HG02623 (cell line): ENCODE results near the gene RHOF.
"Not testable (repeated sequence)": the region's sequence is repeated elsewhere in the genome, so short reads cannot be mapped to it uniquely, and the experiment has no call there.

ENCODE experiments used
- ATAC-seq: cut with Tn5 transposase; IDR thresholded peaks from one replicate; pipeline ENCODE4 v1.9.1; 2021; ENCODE audit warnings: moderate library complexity; ENCODE audit not compliant: unreplicated experiment

Gene RHOF

DNA sequence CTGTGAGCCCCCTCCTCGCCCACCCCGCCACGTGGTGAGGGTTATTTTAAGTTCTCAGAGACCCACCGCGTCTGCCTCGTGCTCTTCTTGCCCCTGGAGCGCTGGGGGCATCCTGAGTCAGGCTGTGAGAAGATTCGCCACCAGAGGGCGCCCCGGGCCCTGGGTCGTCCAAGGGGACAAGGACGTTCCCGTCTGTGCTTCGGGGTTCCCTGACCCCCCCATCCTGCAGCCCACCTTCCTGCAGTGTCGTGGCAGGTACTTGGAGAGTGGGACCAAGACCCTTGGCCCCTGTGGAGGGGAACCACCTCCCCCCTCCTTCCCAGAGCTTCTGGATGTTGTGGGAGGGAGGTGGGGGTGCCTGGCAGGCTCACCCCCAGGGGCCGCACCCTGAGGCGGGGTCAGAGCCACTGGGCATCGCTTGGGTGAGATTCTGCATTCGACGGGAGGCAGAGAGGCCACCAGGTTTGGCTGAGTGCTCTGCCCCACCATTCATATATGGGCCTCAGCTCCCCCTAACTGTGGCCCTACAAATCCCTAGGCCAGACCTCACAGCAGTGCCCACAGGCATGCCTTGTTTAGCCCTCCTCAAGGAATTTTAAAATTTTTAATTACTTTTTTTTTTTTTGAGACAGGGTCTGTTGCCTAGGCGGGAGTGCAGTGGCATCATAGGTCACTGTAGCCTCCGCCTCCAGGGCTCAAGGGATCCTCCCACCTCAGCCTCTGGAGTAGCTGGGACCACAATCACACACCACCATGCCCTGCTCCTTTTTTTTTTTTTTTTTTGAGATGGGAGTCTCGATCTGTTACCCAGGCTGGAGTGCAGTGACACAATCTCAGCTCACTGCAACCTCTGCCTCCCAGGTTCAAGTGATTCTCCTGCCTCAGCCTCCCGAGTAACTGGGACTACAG lies 17.0 kb downstream of the RHOF start:
- ATAC-seq, result no peak

DNA sequence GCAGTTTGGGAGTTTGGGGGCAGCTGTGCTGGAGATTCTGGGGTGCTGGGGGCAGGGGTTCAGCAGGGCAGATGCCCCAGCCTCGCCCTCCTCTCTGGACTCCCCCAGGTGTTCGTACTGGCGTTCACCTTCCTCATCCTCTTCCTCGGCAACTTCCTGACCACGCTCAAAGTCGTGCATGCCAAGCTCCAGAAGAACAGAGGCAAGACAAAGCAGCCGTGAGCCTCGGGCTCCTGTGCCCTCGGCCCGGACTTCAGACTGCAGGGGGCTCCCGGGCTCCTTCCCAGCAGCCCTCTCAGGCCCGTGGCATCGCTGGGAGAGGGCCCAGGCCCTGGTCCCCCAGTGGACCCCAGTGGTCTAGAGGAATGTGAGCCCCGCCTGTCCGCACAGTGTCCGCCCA lies 18.0 kb downstream of the RHOF start:
- no peak for ATAC-seq

DNA sequence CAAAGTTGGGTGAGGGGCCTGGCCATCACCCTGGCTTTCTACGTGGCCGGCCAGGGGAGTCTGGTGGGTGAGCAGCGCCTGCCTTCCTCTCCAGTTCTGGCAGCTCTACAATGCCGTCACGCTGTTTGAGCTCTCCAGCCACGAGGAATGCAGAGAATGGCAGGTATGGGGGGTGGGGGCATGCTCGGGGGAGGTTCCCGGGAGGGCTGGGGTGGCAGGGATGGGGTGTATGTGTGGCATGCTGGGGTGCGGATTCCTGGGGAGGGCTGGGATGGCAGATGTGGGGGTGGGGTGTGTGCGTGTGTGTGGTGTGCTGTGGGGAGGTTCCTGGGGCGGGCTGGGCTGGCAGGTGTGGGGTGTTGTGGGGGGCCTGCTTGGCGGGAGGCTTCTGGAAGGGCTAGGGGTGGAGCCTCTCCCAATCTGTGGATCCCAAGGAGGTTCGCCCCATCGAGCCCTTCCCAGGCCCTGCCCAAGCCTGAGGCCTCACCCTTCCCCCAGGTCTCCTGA lies 18.5 kb downstream of the RHOF start:
- no peak for ATAC-seq

DNA sequence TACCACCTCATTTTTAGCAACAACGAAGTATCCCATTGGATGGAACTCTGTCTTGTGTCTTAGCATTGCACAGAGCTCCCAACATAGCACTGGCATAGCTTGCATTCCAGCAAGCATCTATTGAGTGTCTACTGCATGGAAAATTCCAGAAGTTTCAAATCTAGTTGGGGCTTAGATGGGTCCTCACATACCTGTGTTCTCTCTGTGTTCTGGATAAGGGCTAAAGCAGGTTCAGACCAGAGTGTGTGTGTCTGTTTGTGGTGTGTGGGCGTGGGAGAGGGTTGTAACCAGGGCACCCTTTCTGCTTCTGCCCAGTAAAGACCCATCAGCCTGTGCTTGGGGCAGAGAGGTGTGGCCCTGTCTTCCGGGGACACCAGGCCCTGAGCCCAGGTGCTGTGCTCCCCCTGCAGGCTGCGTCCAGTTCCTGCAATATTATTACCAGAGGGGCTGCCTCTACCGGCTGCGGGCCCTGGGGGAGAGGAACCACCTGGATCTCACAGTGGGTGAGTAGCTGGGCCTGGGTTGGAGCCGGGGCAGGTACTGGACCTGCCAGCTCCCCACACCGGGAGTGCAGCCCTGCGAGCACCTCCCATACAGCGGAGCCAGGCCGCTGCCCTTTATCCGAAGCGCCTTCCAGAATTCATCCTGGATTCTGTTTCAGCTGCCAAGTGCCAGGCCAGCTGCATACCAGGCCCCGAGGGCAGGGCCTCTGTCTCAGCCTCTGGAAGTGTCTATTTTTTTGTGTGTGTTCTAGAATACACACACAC lies 20.3 kb downstream of the RHOF start:
- ATAC-seq, result peak; percentile 56

DNA sequence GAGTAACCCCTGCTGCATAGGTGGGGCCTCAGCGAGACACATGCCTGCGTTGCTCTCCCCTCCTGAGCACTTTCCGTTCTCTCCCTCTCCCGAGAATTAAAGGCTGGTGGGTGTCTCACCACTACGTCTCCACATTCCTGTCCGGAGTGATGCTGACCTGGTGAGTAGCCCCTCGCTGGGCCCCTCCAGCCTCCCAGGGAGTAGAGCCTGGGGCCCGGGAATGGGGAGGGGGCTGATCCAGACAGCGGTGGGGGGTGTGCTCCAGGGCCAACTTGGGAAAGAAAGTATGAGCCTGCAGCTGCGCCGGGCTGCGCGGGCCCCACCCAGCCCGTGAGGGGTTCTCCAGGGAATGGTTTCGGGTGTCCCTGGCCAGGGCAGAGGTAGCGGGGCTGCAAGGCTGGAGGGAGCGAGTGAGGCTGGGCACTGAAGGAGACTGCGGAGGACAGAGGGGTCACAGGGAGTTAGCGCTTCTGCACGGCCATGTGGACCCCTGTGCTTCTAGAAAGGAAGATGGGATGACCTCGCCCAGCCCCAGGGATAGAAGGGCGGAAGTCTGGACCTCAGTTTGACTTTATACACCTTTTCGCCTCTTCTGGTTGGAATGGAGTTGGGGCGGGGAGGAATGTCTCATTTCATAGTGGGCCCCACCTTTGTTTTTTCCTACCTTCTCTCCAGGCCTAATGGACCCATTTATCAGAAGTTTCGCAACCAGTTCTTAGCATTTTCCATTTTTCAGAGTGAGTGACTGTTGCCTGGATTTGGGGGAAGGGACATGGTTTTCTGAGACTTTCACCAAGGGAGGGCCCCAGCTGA lies 22.5 kb downstream of the RHOF start:
- ATAC-seq, result no peak

DNA sequence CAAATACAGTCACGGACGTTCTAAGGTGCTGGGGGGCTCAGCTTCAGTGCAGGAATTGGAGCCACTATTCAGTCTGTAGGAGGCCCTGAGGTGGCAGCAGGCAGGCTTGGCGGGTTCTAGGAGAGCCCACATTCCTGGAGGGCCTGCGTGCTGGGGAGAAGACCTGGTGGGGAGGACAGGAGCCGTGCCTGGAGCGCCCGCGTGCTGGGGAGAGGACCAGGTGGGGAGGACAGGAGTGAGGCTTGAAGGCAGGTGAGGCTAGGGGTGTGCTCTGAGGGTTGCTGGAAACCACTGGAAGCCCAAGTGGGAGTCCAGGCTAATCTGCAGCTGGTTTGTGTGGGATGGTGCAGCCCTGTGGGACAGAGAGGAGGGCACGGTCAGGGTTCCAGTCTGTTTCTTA lies 23.1 kb downstream of the RHOF start:
- ATAC-seq, result no peak

DNA sequence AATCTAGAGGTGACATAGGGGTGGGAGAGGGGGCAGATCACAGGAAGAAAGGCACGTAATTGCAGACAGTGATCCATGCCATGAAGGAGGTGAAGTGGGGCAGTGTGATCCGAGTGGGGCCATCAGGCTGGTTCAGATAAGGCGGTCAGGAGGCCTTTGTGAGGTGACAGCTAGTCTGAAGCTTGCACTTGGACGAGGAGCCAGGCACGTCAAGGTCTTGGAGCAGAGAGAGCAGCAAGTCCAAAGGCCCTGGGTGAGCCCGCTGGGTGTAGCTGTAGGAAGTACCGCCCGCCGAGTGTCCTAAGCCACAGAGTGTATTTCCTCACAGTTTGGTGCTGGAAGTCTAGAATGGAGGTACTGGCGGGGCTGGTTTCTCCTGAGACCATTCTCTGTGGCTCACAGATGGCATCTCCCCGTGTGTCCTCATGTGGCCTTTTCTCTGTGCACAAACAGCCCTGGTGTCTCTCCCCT lies 23.6 kb downstream of the RHOF start:
- ATAC-seq, result no peak

DNA sequence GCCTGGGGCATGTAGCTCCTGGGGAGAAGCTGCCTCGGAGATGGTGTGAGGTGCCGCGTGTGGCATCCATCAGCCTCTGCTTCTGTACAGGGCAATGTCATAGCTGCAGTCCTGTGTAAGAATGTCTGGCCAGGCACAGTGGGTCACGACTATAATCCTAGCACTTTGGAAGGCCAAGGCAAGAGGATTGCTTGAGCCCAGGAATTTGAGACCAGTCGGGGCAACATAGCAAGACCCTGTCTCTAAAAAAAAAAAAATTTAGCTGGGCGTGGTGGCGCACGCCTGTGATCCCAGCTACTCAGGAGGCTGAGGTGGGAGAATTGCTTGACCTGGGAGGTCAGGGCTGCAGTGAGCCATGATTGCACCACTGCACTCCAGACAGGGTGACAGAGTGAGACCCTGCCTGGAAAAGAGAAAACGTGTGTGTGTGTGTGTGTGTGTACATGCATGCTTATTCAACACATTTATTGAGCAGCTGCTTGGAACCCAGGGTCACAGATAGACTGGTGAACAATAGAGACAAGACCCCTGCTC lies 24.1 kb downstream of the RHOF start:
- no peak for ATAC-seq

DNA sequence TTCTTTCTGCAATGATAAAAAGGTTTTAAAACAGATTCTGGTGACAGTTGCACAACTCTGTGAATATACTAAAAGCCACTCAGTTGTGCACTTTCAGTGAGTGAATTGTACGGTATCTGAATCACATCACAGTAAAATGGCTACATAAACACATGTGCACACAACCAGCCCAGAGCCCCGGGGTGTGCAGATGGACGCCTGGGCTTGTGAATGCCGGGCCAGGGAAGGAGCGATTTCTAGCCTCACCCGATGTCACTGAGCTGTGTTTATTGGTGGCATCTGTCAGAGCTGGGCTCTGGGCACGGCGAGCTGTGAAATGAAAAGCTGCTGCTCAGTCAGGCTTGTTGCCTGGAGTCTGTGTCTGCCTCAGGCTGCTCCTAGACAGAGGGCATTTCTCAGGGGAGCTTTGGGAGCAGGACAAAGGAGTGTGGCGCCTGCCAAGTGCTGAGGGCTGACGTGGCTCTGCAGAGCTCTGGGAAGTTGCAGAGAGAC lies 25.9 kb downstream of the RHOF start:
- ATAC-seq, result no peak

DNA sequence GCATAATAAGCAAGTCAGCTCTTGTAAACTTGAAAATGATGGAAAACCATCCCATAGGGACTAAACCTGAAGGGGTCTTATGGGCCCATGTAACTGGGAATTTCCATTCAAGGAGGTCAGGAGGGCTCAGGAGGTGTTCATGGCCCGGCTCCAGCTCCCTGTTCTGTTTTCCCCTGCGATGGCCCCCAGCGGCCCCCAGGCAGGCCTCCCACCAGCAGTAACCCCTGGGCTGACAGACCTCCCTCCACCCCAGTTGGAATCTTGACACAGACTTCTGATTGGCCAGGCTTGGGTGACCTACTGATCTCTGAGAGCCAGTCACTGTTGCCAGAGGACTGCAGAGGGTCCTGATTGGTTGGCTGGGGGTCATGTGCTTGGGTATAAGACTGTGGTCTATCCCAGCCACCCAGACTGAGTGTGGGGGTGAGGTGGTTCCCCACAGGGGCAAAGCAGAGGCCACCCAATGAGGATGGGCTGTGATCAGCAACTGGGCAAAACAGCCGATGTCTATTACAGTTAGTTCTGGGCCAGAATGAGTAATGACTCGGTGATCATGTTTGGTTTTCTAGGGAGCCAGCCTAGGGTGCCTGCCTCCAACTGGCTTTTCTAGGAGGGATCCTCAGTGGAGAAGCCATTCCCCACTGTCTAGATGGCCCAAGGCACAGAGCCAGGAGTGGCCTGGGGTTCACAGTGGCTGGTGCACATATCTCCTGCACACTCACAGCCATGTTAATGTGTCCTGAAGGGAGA lies 27.0 kb downstream of the RHOF start:
- no peak for ATAC-seq

DNA sequence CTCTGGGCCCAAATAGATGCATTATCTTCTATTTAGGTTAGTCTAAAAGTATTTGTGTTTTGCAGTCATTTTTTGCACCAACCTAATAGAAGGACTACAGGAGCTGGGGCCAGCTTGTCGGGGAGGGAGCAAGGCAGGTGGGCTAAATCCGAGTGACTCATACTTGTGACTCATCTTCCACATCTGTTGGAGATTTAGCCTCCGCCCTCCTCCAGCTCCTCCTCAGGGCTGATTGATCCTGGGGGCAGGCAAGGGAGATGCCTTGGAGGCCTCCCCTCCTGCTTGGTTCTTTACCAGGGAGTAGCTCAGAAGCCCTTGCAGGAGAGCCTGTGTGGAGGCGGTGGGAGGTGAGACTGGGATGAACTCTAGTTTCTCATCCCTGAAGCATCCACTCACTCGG lies 27.9 kb downstream of the RHOF start:
- ATAC-seq, result no peak

DNA sequence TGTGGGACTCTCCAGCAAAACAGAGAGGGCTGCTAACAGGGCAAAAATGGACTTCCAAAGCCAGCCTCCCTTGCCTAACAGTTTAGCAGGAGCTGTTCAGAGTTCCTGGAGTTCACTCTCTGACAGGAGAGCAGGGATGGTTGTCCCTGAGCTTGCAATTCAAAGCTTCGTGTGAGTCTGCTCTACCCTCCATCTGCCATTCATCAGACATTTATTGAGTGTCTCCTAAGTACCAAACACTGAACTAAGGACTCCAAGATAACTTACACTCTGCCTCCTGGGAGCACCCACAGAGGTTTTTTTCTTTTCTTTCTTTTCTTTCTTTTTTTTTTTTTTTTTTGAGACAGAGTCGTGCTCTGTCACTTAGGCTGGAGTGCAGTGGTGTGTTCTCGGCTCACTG lies 28.7 kb downstream of the RHOF start:
- no peak for ATAC-seq

DNA sequence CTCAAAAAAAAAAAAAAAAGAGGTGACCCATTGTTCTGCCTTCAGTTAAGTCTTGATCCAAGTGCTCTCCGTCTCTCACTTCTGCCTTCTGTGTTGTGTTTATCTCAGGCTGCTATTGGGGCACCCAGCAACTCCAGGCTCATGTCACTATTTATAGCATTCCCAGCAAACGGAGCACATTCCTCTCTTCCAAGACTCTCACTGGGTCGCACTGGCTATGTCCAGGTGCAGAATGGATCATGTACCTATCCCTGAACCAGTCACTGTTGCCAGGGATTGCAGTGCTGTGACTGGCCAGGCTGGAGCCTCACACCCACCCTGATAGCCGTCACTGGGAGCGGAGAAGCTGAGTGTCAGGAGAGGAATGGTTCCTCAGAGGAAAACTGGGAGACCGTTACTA lies 31.2 kb downstream of the RHOF start:
- no peak for ATAC-seq

DNA sequence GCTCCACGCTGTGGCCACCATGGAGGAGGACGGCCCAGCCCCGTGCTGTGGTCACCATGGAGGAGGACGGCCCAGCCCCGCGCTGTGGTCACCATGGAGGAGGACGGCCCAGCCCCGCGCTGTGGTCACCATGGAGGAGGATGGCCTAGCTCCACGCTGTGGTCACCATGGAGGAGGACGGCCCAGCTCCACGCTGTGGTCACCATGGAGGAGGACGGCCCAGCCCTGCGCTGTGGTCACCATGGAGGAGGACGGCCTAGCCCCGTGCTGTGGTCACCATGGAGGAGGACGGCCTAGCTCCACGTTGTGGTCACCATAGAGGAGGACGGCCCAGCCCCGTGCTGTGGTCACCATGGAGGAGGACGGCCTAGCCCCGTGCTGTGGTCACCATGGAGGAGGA lies 35.0 kb downstream of the RHOF start:
- not testable (repeated sequence) for ATAC-seq

DNA sequence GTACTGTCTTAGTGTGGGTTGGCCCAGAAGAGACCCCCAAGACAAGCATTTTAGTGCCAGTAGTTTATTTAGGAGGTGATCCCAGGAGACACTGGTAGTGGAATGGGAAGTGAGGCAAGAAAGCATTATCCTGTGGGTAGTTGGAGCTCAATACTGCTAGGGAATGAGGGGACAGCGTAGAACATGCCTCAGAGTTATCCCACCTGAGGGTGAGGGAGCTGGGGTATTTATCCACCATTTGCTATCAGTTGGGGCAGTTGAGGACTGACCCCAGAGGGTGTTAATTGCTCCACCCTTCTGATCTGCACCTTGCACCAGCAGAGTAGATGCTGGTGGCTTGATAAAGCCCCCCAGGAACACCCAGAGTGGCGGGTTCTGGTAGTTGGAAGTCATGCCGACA lies 37.9 kb downstream of the RHOF start:
- no peak for ATAC-seq

DNA sequence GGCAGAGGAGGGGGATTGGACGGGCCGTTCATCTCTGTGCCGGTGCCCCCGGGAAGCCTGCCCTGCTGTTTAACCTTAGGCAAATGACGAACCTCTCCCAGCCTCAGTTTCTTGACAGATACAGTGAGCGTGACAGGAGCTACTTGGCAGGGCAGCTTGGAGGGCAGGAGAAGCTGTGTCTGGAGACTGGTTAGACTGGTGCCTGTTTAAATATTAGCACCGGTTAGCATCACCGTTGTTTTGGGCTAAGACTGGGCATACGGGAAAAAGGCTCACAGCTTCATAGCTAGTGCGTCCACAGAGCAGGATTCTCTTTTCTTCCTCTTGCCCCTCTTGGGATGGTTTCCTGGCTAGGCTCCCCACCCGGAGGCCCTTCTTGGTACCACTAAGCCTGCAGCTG lies 38.7 kb downstream of the RHOF start:
- no peak for ATAC-seq

DNA sequence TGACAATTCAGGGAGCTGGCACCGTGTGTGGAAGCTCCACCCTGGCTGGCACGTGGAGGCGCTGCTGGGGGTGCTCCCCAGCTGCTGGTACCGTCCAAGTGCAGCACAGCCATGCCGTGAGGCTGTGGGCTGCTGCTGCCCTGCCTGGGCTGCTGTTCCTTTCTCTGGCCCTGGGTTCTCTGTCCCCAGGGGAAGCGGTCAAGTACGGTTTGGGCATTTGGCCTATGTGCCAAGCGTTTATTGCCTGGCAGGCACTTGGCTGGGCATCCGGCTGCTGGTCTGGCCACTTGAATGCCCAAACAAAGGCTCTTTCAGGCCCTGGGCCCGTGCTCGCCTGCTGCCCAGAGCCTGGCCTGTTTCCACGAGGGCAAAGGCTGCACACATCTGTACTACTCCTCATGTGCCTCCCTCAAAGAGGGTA lies 39.6 kb downstream of the RHOF start:
- no peak for ATAC-seq

DNA sequence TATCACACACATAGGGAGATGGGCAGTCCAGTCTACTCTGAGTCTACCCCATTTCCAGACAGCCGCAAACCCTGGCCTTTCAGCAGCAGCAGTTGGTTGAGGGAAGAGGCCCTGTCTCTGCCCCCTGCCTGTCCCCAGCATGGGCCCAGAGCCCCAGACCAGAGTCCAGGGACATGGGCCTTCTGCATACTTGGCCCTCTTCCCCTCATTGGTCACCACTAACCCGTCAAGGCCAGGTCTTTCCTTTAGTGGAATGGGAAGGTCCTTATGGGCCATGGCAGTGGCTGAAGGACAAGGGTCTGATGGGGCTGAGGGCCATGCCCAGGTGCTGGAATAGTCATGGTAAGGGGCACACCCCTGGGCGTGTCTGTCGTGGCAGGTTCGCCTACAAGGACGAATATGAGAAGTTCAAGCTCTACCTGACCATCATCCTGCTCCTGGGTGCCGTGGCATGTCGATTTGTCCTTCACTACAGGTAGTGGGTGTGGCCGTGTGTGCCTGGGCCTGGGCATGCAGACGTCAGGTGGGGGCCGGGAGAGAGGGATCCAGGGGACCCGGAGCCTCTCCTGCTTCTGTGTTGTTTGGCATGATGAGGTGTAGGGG lies 41.6 kb downstream of the RHOF start:
- no peak for ATAC-seq

DNA sequence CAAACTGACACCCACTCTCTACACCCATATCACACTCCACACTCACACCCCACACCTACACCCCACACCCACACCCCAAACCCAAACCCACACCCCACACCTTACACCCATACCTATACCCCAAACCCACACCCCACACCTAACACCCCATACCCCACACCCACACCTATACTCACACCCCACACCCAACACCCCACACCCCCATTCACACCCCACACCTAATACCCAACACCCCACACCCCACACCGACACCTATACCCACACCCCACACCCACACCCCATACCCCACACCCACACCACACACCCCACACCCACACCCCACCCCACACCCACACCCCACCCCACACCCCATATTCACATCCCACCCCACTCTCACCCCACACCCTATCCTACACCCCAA lies 42.5 kb downstream of the RHOF start:
- ATAC-seq, result no peak
